SH-SY5Y (cell line): ENCODE measurements around the gene LYPLA2.
A peak's percentile ranks its signal among the peaks of the same experiment; 100 is the strongest.

ENCODE experiments used
- GATA2 ChIP-seq: IDR thresholded peaks from 2 replicates; pipeline ENCODE4 v1.6.1; 2011; ENCODE audit warnings: mild to moderate bottlenecking, low read depth, low read length
- GATA3 ChIP-seq: IDR thresholded peaks from 2 replicates; pipeline ENCODE4 v1.6.1; 2011; ENCODE audit warnings: low read depth, mild to moderate bottlenecking, low read length, moderate library complexity

The LYPLA2 gene

GRCh38 chr1:23768733-23769132 is 22.2 kb upstream of the LYPLA2 start:
- TF ChIP-seq GATA3 (no peak), GATA2 (no peak)

- no peak for TF ChIP-seq GATA2
- no peak for TF ChIP-seq GATA3
These were observed 18.7 kb upstream of the LYPLA2 start for GRCh38 chr1:23772049-23772853.

- TF ChIP-seq GATA3 (no peak), GATA2 (no peak)
These were observed 18.1 kb upstream of the LYPLA2 start for GRCh38 chr1:23772854-23773242.

GRCh38 chr1:23774174-23774880 is 16.6 kb upstream of the LYPLA2 start:
- TF ChIP-seq GATA3 (no peak), GATA2 (no peak)

GRCh38 chr1:23776217-23776616 is 14.7 kb upstream of the LYPLA2 start:
- TF ChIP-seq GATA2 (no peak), GATA3 (no peak)

- TF ChIP-seq GATA3, result no peak
- peak; percentile 43 for TF ChIP-seq GATA2
These were observed 12.7 kb upstream of the LYPLA2 start, which contains the start of gene PITHD1 for GRCh38 chr1:23777979-23778814. PITHD1 (plus strand) TSS chr1:23778418; CDS start chr1:23778516, 98 bp downstream.

- TF ChIP-seq GATA2 (no peak), GATA3 (no peak)
These were observed 11.0 kb upstream of the LYPLA2 start for GRCh38 chr1:23779826-23780371.

- TF ChIP-seq GATA3 (no peak), GATA2 (no peak)
These were observed 6.1 kb upstream of the LYPLA2 start for GRCh38 chr1:23784846-23785245.

GRCh38 chr1:23787701-23788100 is 3.2 kb upstream of the LYPLA2 start:
- TF ChIP-seq GATA2, result no peak
- TF ChIP-seq GATA3, result no peak

GRCh38 chr1:23788695-23789094 is 2.2 kb upstream of the LYPLA2 start:
- TF ChIP-seq GATA2, result no peak
- no peak for TF ChIP-seq GATA3

GRCh38 chr1:23791516-23792047 is 637 bp downstream of the LYPLA2 start:
- TF ChIP-seq GATA2, result no peak
- no peak for TF ChIP-seq GATA3

GRCh38 chr1:23792151-23792945 is 1.4 kb downstream of the LYPLA2 start:
- no peak for TF ChIP-seq GATA3
- no peak for TF ChIP-seq GATA2
